Erythroblast (primary cell): ENCODE measurements around the gene C1GALT1.

Experiments
- GATA1 ChIP-seq: IDR thresholded peaks from 2 replicates; pipeline ENCODE4 v1.6.1; 2011; ENCODE audit warnings: low read depth, mild to moderate bottlenecking, control low read depth, low read length, moderate library complexity
- POLR2A ChIP-seq: IDR thresholded peaks from 2 replicates; pipeline ENCODE4 v1.6.1; 2011; ENCODE audit warnings: mild to moderate bottlenecking, low read length

DNA sequence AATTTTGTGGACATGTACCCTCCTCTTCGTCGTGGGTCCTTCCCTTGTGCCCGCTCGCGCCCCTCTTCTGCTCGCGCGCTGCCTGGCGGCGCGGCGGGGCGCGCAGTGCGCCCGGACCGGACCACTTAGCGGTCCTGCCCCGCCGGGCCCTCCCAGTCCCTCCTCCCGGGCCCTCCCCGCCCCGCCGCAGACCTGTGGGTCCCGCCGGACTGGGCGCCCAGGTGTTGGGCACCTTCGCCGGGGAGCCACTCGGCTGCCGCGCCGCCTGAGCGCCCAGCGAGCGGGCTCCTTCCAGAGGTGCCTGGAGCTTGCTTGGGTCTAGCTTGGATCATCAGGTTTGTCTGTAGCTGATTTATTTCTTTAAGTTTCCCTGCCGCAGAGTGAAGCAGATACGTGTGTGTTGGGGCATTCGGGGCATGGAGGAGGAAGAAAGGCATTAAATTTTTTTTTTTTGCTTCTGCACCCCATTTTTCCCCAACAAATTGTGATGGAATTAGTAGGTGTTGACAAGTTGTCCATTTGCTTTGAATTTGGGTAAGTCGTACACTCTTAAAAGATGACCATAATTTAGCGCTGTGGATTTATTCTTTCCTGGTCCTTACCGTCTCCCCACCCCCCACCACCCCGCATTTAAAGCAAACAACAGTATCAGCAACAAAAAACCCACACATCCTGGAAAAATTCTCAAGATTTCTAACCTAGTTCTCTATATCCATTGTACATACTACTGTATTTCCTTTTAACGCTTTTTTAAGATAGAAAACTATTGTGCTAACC, 905 bp downstream of the C1GALT1 start:
- TF ChIP-seq POLR2A (no peak), GATA1 (no peak)
